ENCODE results near the gene PALM. TPM values are rescaled to one million over a fixed set of nuclear protein-coding genes. Genes with fewer than 3 reads are reported as not detected.

PALM gene
- total RNA-seq, 1 donor from 2014 or later = 17.1 TPM

GRCh38 chr19:751501-752341, 43.0 kb downstream of the PALM start:
- peak overlapping the region; percentile 34 for H3K4me3 ChIP-seq (ENCODE audit: low read depth, low read length)
- no peak for DNase-seq (ENCODE audit: low read depth)
- no peak for TF ChIP-seq CTCF (conservative IDR thresholded peaks at IDR 0.05; ENCODE audit: low read depth, low read length)

GRCh38 chr19:752652-753517, 44.1 kb downstream of the PALM start:
- DNase-seq (ENCODE audit: low read depth) = no peak
- no peak for TF ChIP-seq CTCF (conservative IDR thresholded peaks at IDR 0.05; ENCODE audit: low read depth, low read length)
- H3K4me3 ChIP-seq (ENCODE audit: low read depth, low read length) = no peak overlapping the region

GRCh38 chr19:754530-754929, 45.8 kb downstream of the PALM start:
- H3K4me3 ChIP-seq (ENCODE audit: low read depth, low read length) = no peak overlapping the region
- no peak for DNase-seq (ENCODE audit: low read depth)
- no peak for TF ChIP-seq CTCF (conservative IDR thresholded peaks at IDR 0.05; ENCODE audit: low read depth, low read length)

- TF ChIP-seq CTCF (conservative IDR thresholded peaks at IDR 0.05; ENCODE audit: low read depth, low read length) = no peak
- DNase-seq (ENCODE audit: low read depth) = no peak
- H3K4me3 ChIP-seq (ENCODE audit: low read depth, low read length) = no peak overlapping the region
These were observed 46.3 kb downstream of the PALM start for GRCh38 chr19:755063-755462.

GRCh38 chr19:756236-756635, 47.5 kb downstream of the PALM start:
- no peak overlapping the region for H3K4me3 ChIP-seq (ENCODE audit: low read depth, low read length)
- no peak for DNase-seq (ENCODE audit: low read depth)
- TF ChIP-seq CTCF (conservative IDR thresholded peaks at IDR 0.05; ENCODE audit: low read depth, low read length) = no peak

GRCh38 chr19:756821-757688, 48.3 kb downstream of the PALM start:
- no peak for TF ChIP-seq CTCF (conservative IDR thresholded peaks at IDR 0.05; ENCODE audit: low read depth, low read length)

More at GRCh38 chr19:756821-757688, 48.3 kb downstream of the PALM start:
- DNase-seq (ENCODE audit: low read depth) = no peak
- H3K4me3 ChIP-seq (ENCODE audit: low read depth, low read length) = no peak overlapping the region

Measured in epithelial cell of proximal tubule (primary cell).